GM12878 (cell line): ENCODE measurements around the gene YBX2. TPM values are rescaled to one million over a fixed set of nuclear protein-coding genes. Genes with fewer than 3 reads are reported as not detected.

Experiments used
- ATF7 ChIP-seq: fragments of 450-650 bp; IDR thresholded peaks from 2 replicates; pipeline ENCODE4 v1.6.1; 2016; ENCODE audit warnings: low read depth, mild to moderate bottlenecking
- EGR1 ChIP-seq, 2 experiments: IDR thresholded peaks; 1 replicate in 1 of 2; 2 replicates in 1 of 2; pipeline ENCODE4 v1.6.1; 2011 to 2012; ENCODE audit warnings: low read depth in 2 of 2, low read length in 2 of 2, borderline replicate concordance in 1 of 2, mild to moderate bottlenecking in 1 of 2, moderate library complexity in 1 of 2
- GABPA ChIP-seq: IDR thresholded peaks from 2 replicates; pipeline ENCODE4 v1.6.1; 2014; ENCODE audit warnings: antibody characterized with exemption, low read depth, mild to moderate bottlenecking, inconsistent platforms
- JUNB ChIP-seq: IDR thresholded peaks from 2 replicates; pipeline ENCODE4 v1.6.1; 2016; ENCODE audit warnings: antibody characterized with exemption, mild to moderate bottlenecking
- LARP7 ChIP-seq: fragments of 450-650 bp; IDR thresholded peaks from 2 replicates; pipeline ENCODE4 v1.6.1; 2017; ENCODE audit warnings: mild to moderate bottlenecking
- MYC ChIP-seq: IDR thresholded peaks from 2 replicates; pipeline ENCODE4 v1.6.1; 2011; ENCODE audit warnings: mild to moderate bottlenecking, low read length, moderate library complexity, inconsistent platforms; ENCODE audit not compliant: insufficient read depth, insufficient replicate concordance, insufficient read length, severe bottlenecking
- NRF1 ChIP-seq: conservative IDR thresholded peaks from 2 replicates; pipeline ENCODE4 v1.6.1; 2011; ENCODE audit warnings: mild to moderate bottlenecking, low read depth, low read length, improper control_type of control experiment
- POLR2AphosphoS5 ChIP-seq: IDR thresholded peaks from 2 replicates; pipeline ENCODE4 v1.6.1; 2011; ENCODE audit warnings: mild to moderate bottlenecking, low read length, inconsistent platforms
- SP1 ChIP-seq: IDR thresholded peaks from one replicate; pipeline ENCODE4 v1.6.1; 2011; ENCODE audit warnings: low read depth, low read length
- TCF7 ChIP-seq: IDR thresholded peaks from 2 replicates; pipeline ENCODE4 v1.6.1; 2014; ENCODE audit warnings: antibody characterized with exemption, borderline replicate concordance
- ZNF622 ChIP-seq: fragments of 450-650 bp; IDR thresholded peaks from 2 replicates; pipeline ENCODE4 v1.6.1; 2017; ENCODE audit warnings: mild to moderate bottlenecking, inconsistent platforms
- polyA plus RNA-seq, 11 experiments: library from polyadenylated mRNA; depleted of rRNA in 4 of 11; unstranded in 6 of 11; stranded (reverse) in 5 of 11; fragments of >200 nt; fragmentation: Nextera tagmentation in 4 of 11; fragmentation: Illumina TruSeq in 1 of 11; extraction: Ambion mirVana in 4 of 11; extraction: Trizol in 1 of 11; gene quantifications; 1 replicate in 1 of 11; 2 replicates in 10 of 11; pipeline versions ENCODE4 v1.2.1 to v1.2.3, GENCODE V29; 2011 to 2016; ENCODE audit warnings: inconsistent platforms in 2 of 11, missing spikeins in 2 of 11, low read depth in 1 of 11
- total RNA-seq, 4 experiments: library from RNA; depleted of rRNA in 3 of 4; stranded (reverse); fragments of >200 nt in 3 of 4; fragmentation: Illumina TruSeq in 1 of 4; extraction: Trizol in 1 of 4; gene quantifications; 2 replicates each; pipeline versions ENCODE4 v1.2.1 to v1.2.3, GENCODE V29; 2013 to 2021
- TF ChIP-seq, protein P1 (sequence below): IDR thresholded peaks from 2 replicates; pipeline ENCODE4 v1.6.1; 2012; ENCODE audit warnings: low read depth, low read length, improper control_type of control experiment
- TF ChIP-seq, protein P2 (sequence below): fragments of 450-650 bp; IDR thresholded peaks from 2 replicates; pipeline ENCODE4 v1.6.1; 2017; ENCODE audit warnings: mild to moderate bottlenecking
- TF ChIP-seq, protein P3 (sequence below): fragments of 450-650 bp; IDR thresholded peaks from 2 replicates; pipeline ENCODE4 v1.6.1; 2017; ENCODE audit warnings: mild to moderate bottlenecking, moderate library complexity
- TF ChIP-seq, protein P4 (sequence below): IDR thresholded peaks from 2 replicates; pipeline ENCODE4 v1.6.1; 2011; ENCODE audit warnings: mild to moderate bottlenecking, low read depth, low read length, moderate library complexity; ENCODE audit not compliant: insufficient replicate concordance
- TF ChIP-seq, protein P5 (sequence below): fragments of 150-350 bp; IDR thresholded peaks from 2 replicates; pipeline ENCODE4 v1.6.1; 2014; ENCODE audit warnings: mild to moderate bottlenecking, low read depth, low read length
- TF ChIP-seq, protein P6 (sequence below): IDR thresholded peaks from 2 replicates; pipeline ENCODE4 v1.6.1; 2012; ENCODE audit warnings: low read depth, low read length, improper control_type of control experiment
- TF ChIP-seq, protein P7 (sequence below): IDR thresholded peaks from 2 replicates; pipeline ENCODE4 v1.6.1; 2011; ENCODE audit warnings: low read depth, low read length, improper control_type of control experiment, borderline replicate concordance

The YBX2 gene
- total and polyA plus RNA-seq, 10 of the 15 experiments (the other 5 are each of a cell fraction or from before 2014, with no cell fraction given) = not detected

DNA sequence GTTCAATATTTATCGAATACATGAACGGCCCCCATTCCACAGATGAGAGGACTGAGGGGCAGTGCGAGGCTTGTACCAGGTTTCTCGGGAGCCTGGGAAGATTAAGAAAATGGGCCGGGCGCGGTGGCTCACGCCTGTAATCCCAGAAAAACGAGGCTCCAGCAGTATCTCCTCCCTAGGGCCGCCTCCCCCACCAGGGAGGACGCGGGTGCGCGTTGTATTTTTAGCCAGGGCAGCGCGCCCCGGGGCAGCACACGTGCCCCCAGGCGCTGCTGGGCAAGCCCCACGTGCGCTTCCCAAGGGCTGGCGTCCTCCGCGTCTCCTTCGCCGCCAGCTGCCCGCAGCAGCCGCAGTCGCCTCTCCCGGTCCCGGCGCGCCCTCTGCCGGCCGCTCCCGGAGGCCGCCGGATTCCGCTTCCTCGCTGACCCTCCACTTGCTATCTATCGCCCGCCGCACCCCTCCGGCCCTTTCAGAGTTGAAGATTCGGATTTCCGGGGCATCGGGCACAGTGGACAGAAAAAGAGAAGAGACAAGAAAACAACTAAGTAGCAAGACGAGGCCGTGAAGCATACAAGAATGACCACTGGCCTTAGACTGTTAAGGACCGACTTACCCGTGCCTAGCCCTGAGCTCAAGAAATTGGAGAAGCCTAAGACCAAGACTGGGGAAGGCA, 1.9 kb upstream of the YBX2 start (continued):
- TF ChIP-seq, protein P1, sequence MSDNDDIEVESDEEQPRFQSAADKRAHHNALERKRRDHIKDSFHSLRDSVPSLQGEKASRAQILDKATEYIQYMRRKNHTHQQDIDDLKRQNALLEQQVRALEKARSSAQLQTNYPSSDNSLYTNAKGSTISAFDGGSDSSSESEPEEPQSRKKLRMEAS = peak; percentile 47; the same call in 1 of the 2 replicates
- TF ChIP-seq ATF7 = no peak
- no peak for TF ChIP-seq GABPA
- TF ChIP-seq, protein P2, sequence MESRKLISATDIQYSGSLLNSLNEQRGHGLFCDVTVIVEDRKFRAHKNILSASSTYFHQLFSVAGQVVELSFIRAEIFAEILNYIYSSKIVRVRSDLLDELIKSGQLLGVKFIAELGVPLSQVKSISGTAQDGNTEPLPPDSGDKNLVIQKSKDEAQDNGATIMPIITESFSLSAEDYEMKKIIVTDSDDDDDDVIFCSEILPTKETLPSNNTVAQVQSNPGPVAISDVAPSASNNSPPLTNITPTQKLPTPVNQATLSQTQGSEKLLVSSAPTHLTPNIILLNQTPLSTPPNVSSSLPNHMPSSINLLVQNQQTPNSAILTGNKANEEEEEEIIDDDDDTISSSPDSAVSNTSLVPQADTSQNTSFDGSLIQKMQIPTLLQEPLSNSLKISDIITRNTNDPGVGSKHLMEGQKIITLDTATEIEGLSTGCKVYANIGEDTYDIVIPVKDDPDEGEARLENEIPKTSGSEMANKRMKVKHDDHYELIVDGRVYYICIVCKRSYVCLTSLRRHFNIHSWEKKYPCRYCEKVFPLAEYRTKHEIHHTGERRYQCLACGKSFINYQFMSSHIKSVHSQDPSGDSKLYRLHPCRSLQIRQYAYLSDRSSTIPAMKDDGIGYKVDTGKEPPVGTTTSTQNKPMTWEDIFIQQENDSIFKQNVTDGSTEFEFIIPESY = no peak
- TF ChIP-seq, protein P3, sequence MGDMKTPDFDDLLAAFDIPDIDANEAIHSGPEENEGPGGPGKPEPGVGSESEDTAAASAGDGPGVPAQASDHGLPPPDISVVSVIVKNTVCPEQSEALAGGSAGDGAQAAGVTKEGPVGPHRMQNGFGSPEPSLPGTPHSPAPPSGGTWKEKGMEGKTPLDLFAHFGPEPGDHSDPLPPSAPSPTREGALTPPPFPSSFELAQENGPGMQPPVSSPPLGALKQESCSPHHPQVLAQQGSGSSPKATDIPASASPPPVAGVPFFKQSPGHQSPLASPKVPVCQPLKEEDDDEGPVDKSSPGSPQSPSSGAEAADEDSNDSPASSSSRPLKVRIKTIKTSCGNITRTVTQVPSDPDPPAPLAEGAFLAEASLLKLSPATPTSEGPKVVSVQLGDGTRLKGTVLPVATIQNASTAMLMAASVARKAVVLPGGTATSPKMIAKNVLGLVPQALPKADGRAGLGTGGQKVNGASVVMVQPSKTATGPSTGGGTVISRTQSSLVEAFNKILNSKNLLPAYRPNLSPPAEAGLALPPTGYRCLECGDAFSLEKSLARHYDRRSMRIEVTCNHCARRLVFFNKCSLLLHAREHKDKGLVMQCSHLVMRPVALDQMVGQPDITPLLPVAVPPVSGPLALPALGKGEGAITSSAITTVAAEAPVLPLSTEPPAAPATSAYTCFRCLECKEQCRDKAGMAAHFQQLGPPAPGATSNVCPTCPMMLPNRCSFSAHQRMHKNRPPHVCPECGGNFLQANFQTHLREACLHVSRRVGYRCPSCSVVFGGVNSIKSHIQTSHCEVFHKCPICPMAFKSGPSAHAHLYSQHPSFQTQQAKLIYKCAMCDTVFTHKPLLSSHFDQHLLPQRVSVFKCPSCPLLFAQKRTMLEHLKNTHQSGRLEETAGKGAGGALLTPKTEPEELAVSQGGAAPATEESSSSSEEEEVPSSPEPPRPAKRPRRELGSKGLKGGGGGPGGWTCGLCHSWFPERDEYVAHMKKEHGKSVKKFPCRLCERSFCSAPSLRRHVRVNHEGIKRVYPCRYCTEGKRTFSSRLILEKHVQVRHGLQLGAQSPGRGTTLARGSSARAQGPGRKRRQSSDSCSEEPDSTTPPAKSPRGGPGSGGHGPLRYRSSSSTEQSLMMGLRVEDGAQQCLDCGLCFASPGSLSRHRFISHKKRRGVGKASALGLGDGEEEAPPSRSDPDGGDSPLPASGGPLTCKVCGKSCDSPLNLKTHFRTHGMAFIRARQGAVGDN = no peak
- TF ChIP-seq, protein P4, sequence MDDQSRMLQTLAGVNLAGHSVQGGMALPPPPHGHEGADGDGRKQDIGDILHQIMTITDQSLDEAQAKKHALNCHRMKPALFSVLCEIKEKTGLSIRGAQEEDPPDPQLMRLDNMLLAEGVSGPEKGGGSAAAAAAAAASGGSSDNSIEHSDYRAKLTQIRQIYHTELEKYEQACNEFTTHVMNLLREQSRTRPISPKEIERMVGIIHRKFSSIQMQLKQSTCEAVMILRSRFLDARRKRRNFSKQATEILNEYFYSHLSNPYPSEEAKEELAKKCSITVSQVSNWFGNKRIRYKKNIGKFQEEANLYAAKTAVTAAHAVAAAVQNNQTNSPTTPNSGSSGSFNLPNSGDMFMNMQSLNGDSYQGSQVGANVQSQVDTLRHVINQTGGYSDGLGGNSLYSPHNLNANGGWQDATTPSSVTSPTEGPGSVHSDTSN = no peak
- TF ChIP-seq POLR2AphosphoS5 = no peak
- no peak for TF ChIP-seq NRF1
- no peak for TF ChIP-seq EGR1 (IDR thresholded peaks at IDR 0.05; ENCODE audit: borderline replicate concordance in 1 of 2, low read depth in 2 of 2, low read length in 2 of 2)
- no peak for TF ChIP-seq JUNB
- TF ChIP-seq, protein P5, sequence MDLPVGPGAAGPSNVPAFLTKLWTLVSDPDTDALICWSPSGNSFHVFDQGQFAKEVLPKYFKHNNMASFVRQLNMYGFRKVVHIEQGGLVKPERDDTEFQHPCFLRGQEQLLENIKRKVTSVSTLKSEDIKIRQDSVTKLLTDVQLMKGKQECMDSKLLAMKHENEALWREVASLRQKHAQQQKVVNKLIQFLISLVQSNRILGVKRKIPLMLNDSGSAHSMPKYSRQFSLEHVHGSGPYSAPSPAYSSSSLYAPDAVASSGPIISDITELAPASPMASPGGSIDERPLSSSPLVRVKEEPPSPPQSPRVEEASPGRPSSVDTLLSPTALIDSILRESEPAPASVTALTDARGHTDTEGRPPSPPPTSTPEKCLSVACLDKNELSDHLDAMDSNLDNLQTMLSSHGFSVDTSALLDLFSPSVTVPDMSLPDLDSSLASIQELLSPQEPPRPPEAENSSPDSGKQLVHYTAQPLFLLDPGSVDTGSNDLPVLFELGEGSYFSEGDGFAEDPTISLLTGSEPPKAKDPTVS = no peak
- no peak for TF ChIP-seq ZNF622
- TF ChIP-seq, protein P6, sequence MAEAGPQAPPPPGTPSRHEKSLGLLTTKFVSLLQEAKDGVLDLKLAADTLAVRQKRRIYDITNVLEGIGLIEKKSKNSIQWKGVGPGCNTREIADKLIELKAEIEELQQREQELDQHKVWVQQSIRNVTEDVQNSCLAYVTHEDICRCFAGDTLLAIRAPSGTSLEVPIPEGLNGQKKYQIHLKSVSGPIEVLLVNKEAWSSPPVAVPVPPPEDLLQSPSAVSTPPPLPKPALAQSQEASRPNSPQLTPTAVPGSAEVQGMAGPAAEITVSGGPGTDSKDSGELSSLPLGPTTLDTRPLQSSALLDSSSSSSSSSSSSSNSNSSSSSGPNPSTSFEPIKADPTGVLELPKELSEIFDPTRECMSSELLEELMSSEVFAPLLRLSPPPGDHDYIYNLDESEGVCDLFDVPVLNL = no peak
- peak; percentile 21 for TF ChIP-seq SP1
- TF ChIP-seq, protein P7, sequence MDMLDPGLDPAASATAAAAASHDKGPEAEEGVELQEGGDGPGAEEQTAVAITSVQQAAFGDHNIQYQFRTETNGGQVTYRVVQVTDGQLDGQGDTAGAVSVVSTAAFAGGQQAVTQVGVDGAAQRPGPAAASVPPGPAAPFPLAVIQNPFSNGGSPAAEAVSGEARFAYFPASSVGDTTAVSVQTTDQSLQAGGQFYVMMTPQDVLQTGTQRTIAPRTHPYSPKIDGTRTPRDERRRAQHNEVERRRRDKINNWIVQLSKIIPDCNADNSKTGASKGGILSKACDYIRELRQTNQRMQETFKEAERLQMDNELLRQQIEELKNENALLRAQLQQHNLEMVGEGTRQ = no peak; the same call in 1 of the 2 replicates
- peak; percentile 34 for TF ChIP-seq MYC
- peak; percentile 74; the same call in 1 of the 2 replicates for TF ChIP-seq LARP7
- no peak for TF ChIP-seq TCF7
